HepG2 (cell line): ENCODE measurements around the gene GBX1. TPM values are rescaled to one million over a fixed set of nuclear protein-coding genes. Genes with fewer than 3 reads are reported as not detected.

Experiments
- ATAC-seq: fragments of 200-7000 bp; cut with Tn5 transposase; 3 replicates; pipeline ENCODE4 v1.9.1; 2020; ENCODE audit warnings: mild to moderate bottlenecking, moderate library complexity
- BruUV-seq: library from RNA; stranded (reverse); fragments of 400-500 nt; replicated peaks from 2 replicates; lab custom pipeline; 2021; lab: Mats Ljungman, UMichigan
- CTCF ChIA-PET: fragments of 300-600 bp; formaldehyde crosslinking; extraction: SDS; loops from one replicate; lab custom pipeline; 2021; ENCODE audit warnings: low total read pairs, inconsistent platforms, low intra/inter-chr PET ratio; lab: Yijun Ruan, JAX
- POLR2A ChIA-PET: fragments of 350-600 bp; sonication (Branson Sonifier 250); formaldehyde crosslinking; loops from one replicate; lab custom pipeline; 2020; ENCODE audit warnings: antibody characterized with exemption, inconsistent platforms; lab: Yijun Ruan, JAX
- DNase-seq: peaks from one replicate; pipeline ENCODE4 v3.0.0-alpha.2; 2015; ENCODE audit warnings: low spot score
- FAIRE-seq: peaks from 3 replicates; lab custom pipeline; 2011; peaks lifted over from hg19 to GRCh38; lab: Jason Lieb, UNC
- H2AFZ ChIP-seq: one replicate; pipeline ENCODE4 v1.6.1; 2011; ENCODE audit warnings: low read length, inconsistent platforms
- H3K27ac ChIP-seq: fragments of 300-600 bp; 3 replicates; pipeline ENCODE4 v1.8.0; 2011; ENCODE audit warnings: mixed run types, mild to moderate bottlenecking, mixed read lengths, low read length, inconsistent platforms; ENCODE audit not compliant: insufficient read depth; ENCODE audit errors: extremely low read length
- H3K27me3 ChIP-seq, 2 experiments: fragments of 200-600 bp in 1 of 2; 2 replicates in 1 of 2; 3 replicates in 1 of 2; pipeline versions ENCODE4 v1.6.0 to v1.8.0; 2011; ENCODE audit warnings: low read length in 2 of 2, mild to moderate bottlenecking in 2 of 2, moderate library complexity in 2 of 2, inconsistent platforms in 1 of 2; ENCODE audit not compliant: insufficient read depth in 2 of 2, control insufficient read depth in 1 of 2
- H3K36me3 ChIP-seq, 2 experiments: fragments of 200-600 bp in 1 of 2; replicated peaks in 1 of 2; 2 replicates in 1 of 2; 3 replicates in 1 of 2; pipeline versions ENCODE4 v1.5.1 to v1.8.0; 2011; ENCODE audit warnings: low read length in 2 of 2, inconsistent platforms in 1 of 2; ENCODE audit not compliant: insufficient read depth in 2 of 2, control insufficient read depth in 1 of 2
- H3K4me1 ChIP-seq: 2 replicates; pipeline ENCODE4 v1.5.1; 2012; ENCODE audit warnings: low read length, inconsistent platforms; ENCODE audit not compliant: insufficient read depth
- H3K4me2 ChIP-seq: 2 replicates; pipeline ENCODE4 v1.6.0; 2011; ENCODE audit warnings: low read depth, low read length, inconsistent platforms
- H3K4me3 ChIP-seq, 3 experiments: fragments of 200-600 bp in 1 of 3; sonication (generic), shearing (Covaris generic) in 1 of 3; replicated peaks in 1 of 3; 2 replicates each; pipeline ENCODE4 v1.5.1; 2011 to 2016; ENCODE audit warnings: low read length in 3 of 3, inconsistent platforms in 2 of 3, low read depth in 2 of 3, mild to moderate bottlenecking in 2 of 3, control low read depth in 1 of 3, mixed read lengths in 1 of 3; ENCODE audit not compliant: insufficient read depth in 1 of 3
- H3K79me2 ChIP-seq: one replicate; pipeline ENCODE4 v1.6.1; 2011; ENCODE audit warnings: low read length, inconsistent platforms; ENCODE audit not compliant: insufficient read depth
- H3K9ac ChIP-seq: 2 replicates; pipeline ENCODE4 v1.6.0; 2011; ENCODE audit warnings: mild to moderate bottlenecking, low read depth, low read length, inconsistent platforms; ENCODE audit not compliant: insufficient read depth
- H3K9me3 ChIP-seq: 2 replicates; pipeline ENCODE4 v1.5.1; 2012; ENCODE audit warnings: mild to moderate bottlenecking, low read length
- H4K20me1 ChIP-seq: 2 replicates; pipeline ENCODE4 v1.6.0; 2011; ENCODE audit warnings: inconsistent platforms, mild to moderate bottlenecking, low read length, moderate library complexity; ENCODE audit not compliant: insufficient read depth
- AGO2 ChIP-seq: fragments of 200-400 bp; formaldehyde crosslinking; optimal IDR thresholded peaks from 2 replicates; pipeline ENCODE3; 2017; ENCODE audit warnings: mild to moderate bottlenecking, low read depth, low read length, moderate library complexity
- CBX5 ChIP-seq: sonication (generic); formaldehyde crosslinking; IDR thresholded peaks from 2 replicates; pipeline ENCODE4 v1.4.0; 2020; ENCODE audit warnings: missing genetic modification reagents, borderline replicate concordance
- FOXM1 ChIP-seq: sonication (generic); formaldehyde crosslinking; IDR thresholded peaks from 2 replicates; pipeline ENCODE4 v1.5.0; 2020; ENCODE audit warnings: missing genetic modification reagents
- KAT2B ChIP-seq: fragments of 150-350 bp; IDR thresholded peaks from 2 replicates; pipeline ENCODE4 v1.6.1; 2014; ENCODE audit warnings: low read depth, low read length, borderline replicate concordance
- NFAT5 ChIP-seq: sonication (generic); formaldehyde crosslinking; IDR thresholded peaks from 2 replicates; pipeline ENCODE4 v1.4.0; 2020; ENCODE audit warnings: missing genetic modification reagents
- ZNF841 ChIP-seq: sonication (generic); formaldehyde crosslinking; IDR thresholded peaks from 2 replicates; pipeline ENCODE4 v1.8.1; 2023; ENCODE audit warnings: missing genetic modification reagents, borderline replicate concordance
- WGBS: methylation state at CpG from one replicate; pipeline ENCODE4 v1.1.6; 2017; ENCODE audit warnings: low lambda C conversion rate; 5-methylcytosine and 5-hydroxymethylcytosine counted together
- in situ Hi-C: cut with HindIII; loops from 2 replicates; pipeline ENCODE4 v1.10.0; 2017; ENCODE audit warnings: low pct_unique_long_range_greater_than_20kb; ENCODE audit not compliant: extremely low pct_ligation_motif_present
- intact Hi-C: fragments of 100-400 bp; cut with micrococcal nuclease; formaldehyde crosslinking; loops from one replicate; pipeline ENCODE4 v1.10.0; 2022; ENCODE audit not compliant: unreplicated experiment
- polyA plus RNA-seq, 8 experiments: library from polyadenylated mRNA; depleted of rRNA in 3 of 8; stranded (reverse) in 7 of 8; unstranded in 1 of 8; fragments of >200 nt; fragmentation: Illumina TruSeq in 4 of 8; extraction: Trizol in 4 of 8; gene quantifications; 2 replicates each; pipeline versions ENCODE4 v1.2.1 to v1.2.3, GENCODE V29; 2011 to 2016; ENCODE audit warnings: low read depth in 4 of 8, missing spikeins in 1 of 8, mixed read lengths in 1 of 8; ENCODE audit not compliant: insufficient read depth in 1 of 8
- total RNA-seq, 5 experiments: library from RNA; depleted of rRNA; stranded (reverse); fragments of >200 nt; fragmentation: Illumina TruSeq; extraction: Trizol; gene quantifications; 2 replicates each; pipeline ENCODE4 v1.2.3, GENCODE V29; 2016; ENCODE audit warnings: low read depth in 1 of 5

The GBX1 gene
- total and polyA plus RNA-seq, 2 of the 13 experiments (the other 11 are each of a cell fraction or from before 2014, with no cell fraction given): not detected

- no peak for TF ChIP-seq NFAT5 (CRISPR knock-in tag)
These were observed 48.5 kb downstream of the GBX1 start (continued) for GRCh38 chr7:151119055-151119415.

- H3K27ac ChIP-seq: no peak overlapping the region
- intact Hi-C loops (no loop called here), in situ Hi-C loops (no loop called here)
- H3K36me3 ChIP-seq: peaks cover 20 to 51% of the 10 kb centered on the region in 2 experiments; a peak in 4 of 5 replicates
- DNase-seq: no peak
- ChIA-PET CTCF (no interaction called here), POLR2A (no interaction called here)
- H3K27me3 ChIP-seq: no peaks in the 10 kb centered on the region
- no peak for FAIRE-seq
- no peak overlapping the region for H3K9ac ChIP-seq
- H3K4me2 ChIP-seq: no peak overlapping the region
- no peak overlapping the region for H2AFZ ChIP-seq
- no peaks in the 10 kb centered on the region for H3K9me3 ChIP-seq
- 96% methylated on average over 23 of the region's 38 CpGs for WGBS
- H3K4me1 ChIP-seq: no peaks in the 10 kb centered on the region
- no TSS peak for BruUV-seq
- no peak overlapping the region for H3K4me3 ChIP-seq
- H3K79me2 ChIP-seq: peaks cover 8% of the 10 kb centered on the region
- peaks cover 12% of the 10 kb centered on the region; the same call in 1 of the 2 replicates for H4K20me1 ChIP-seq
- ATAC-seq: no peak
- peak; percentile 22 for TF ChIP-seq AGO2
- TF ChIP-seq FOXM1 (CRISPR knock-in tag): no peak
- TF ChIP-seq KAT2B: no peak
- TF ChIP-seq ZNF841 (CRISPR knock-in tag): no peak
- no peak for TF ChIP-seq CBX5
These were observed 49.1 kb downstream of the GBX1 start for GRCh38 chr7:151118108-151119054.
